Caco-2 (cell line): ENCODE data around the gene SLC14A1. TPM values are rescaled to one million over a fixed set of nuclear protein-coding genes. Genes with fewer than 3 reads are reported as not detected.

Experiments used
- BruUV-seq: library from RNA; stranded (reverse); fragments of 400-500 nt; replicated peaks from 2 replicates; lab custom pipeline; 2021; lab: Mats Ljungman, UMichigan
- CTCF ChIA-PET: fragments of 300-600 bp; sonication (Branson Sonifier 250); formaldehyde crosslinking; loops from one replicate; lab custom pipeline; 2022; ENCODE audit warnings: antibody characterized with exemption; lab: Charles Lee
- POLR2A ChIA-PET: fragments of 300-600 bp; sonication (Branson Sonifier 250); formaldehyde crosslinking; loops from one replicate; lab custom pipeline; 2022; ENCODE audit warnings: antibody characterized with exemption; lab: Charles Lee
- DNase-seq, 2 experiments: peaks; one replicate each; pipeline versions ENCODE4 v3.0.0 to v3.0.0-alpha.2; 2020 to 2022
- H3K27me3 ChIP-seq: replicated peaks from 2 replicates; pipeline ENCODE4 v1.6.0; 2011; ENCODE audit warnings: low read length; ENCODE audit not compliant: control insufficient read depth, insufficient read depth
- H3K36me3 ChIP-seq: 2 replicates; pipeline ENCODE4 v1.5.1; 2011; ENCODE audit warnings: low read length; ENCODE audit not compliant: control insufficient read depth, insufficient read depth
- H3K4me1 ChIP-seq: fragments of 250-450 bp; sonication (Bioruptor Pico); 2 replicates; pipeline ENCODE4 v1.5.1; 2020; ENCODE audit warnings: mild to moderate bottlenecking
- H3K4me3 ChIP-seq: 2 replicates; pipeline ENCODE4 v1.5.1; 2011; ENCODE audit warnings: low read depth, mild to moderate bottlenecking, control low read depth, low read length
- H3K9me3 ChIP-seq: fragments of 250-450 bp; sonication (Bioruptor Pico); 2 replicates; pipeline ENCODE4 v1.5.1; 2020; ENCODE audit warnings: mild to moderate bottlenecking, moderate library complexity
- H3K27ac Mint-ChIP-seq: one replicate; pipeline ENCODE4 v1.8.0; 2022; ENCODE audit warnings: mixed read lengths; ENCODE audit not compliant: unreplicated experiment
- H3K27me3 Mint-ChIP-seq: one replicate; pipeline ENCODE4 v1.8.0; 2022; ENCODE audit warnings: mixed read lengths; ENCODE audit not compliant: insufficient read depth, unreplicated experiment
- H3K36me3 Mint-ChIP-seq: one replicate; pipeline ENCODE4 v1.8.0; 2022; ENCODE audit warnings: mild to moderate bottlenecking, mixed read lengths; ENCODE audit not compliant: insufficient read depth, unreplicated experiment
- H3K4me1 Mint-ChIP-seq: one replicate; pipeline ENCODE4 v1.8.0; 2022; ENCODE audit warnings: low read depth, mixed read lengths; ENCODE audit not compliant: unreplicated experiment
- H3K4me3 Mint-ChIP-seq: one replicate; pipeline ENCODE4 v1.8.0; 2022; ENCODE audit warnings: mild to moderate bottlenecking, moderate library complexity, mixed read lengths; ENCODE audit not compliant: unreplicated experiment
- H3K9me3 Mint-ChIP-seq: one replicate; pipeline ENCODE4 v1.8.0; 2022; ENCODE audit warnings: mixed read lengths; ENCODE audit not compliant: unreplicated experiment
- CTCF ChIP-seq, 2 experiments: fragments of 200-600 bp in 1 of 2; IDR thresholded peaks; 1 replicate in 1 of 2; 2 replicates in 1 of 2; pipeline versions ENCODE4 v1.5.1 to v1.8.0; 2011 to 2022; ENCODE audit warnings: antibody characterized with exemption in 1 of 2, control low read depth in 1 of 2, inconsistent platforms in 1 of 2, low read depth in 1 of 2, low read length in 1 of 2, mild to moderate bottlenecking in 1 of 2, moderate library complexity in 1 of 2; ENCODE audit not compliant: insufficient read depth in 1 of 2, severe bottlenecking in 1 of 2, unreplicated experiment in 1 of 2
- intact Hi-C: fragments of 100-400 bp; cut with micrococcal nuclease; formaldehyde crosslinking; loops from one replicate; pipeline ENCODE4 v1.10.0; 2022; ENCODE audit not compliant: unreplicated experiment
- total RNA-seq: library from RNA; stranded (reverse); gene quantifications from 2 replicates; pipeline ENCODE4 v1.2.3, GENCODE V29; 2022

Gene SLC14A1
- total RNA-seq, 1 experiment from 2014 or later = not detected

GRCh38 chr18:45752681-45753080, 28.7 kb downstream of the SLC14A1 start:
- Histone ChIP-seq H3K4me1 (no peaks in the 10 kb centered on the region), H3K36me3 (no peaks in the 10 kb centered on the region), H3K27me3 (no peaks in the 10 kb centered on the region), H3K9me3 (no peaks in the 10 kb centered on the region), H3K4me3 (no peak overlapping the region)
- ChIA-PET POLR2A (no interaction called here), CTCF (no interaction called here)
- TF ChIP-seq CTCF (IDR thresholded peaks at IDR 0.05; ENCODE audit: insufficient read depth in 1 of 2, low read depth in 1 of 2, low read length in 1 of 2, severe bottlenecking in 1 of 2, unreplicated experiment in 1 of 2) = no peak
- Mint-ChIP-seq H3K4me3 (no peak overlapping the region), H3K27me3 (no peaks in the 10 kb centered on the region), H3K36me3 (no peaks in the 10 kb centered on the region), H3K9me3 (peaks cover 8% of the 10 kb centered on the region), H3K4me1 (no peaks in the 10 kb centered on the region), H3K27ac (no peak overlapping the region)
- DNase-seq = no peak
- intact Hi-C loops = no loop called here
- no TSS peak for BruUV-seq

DNA sequence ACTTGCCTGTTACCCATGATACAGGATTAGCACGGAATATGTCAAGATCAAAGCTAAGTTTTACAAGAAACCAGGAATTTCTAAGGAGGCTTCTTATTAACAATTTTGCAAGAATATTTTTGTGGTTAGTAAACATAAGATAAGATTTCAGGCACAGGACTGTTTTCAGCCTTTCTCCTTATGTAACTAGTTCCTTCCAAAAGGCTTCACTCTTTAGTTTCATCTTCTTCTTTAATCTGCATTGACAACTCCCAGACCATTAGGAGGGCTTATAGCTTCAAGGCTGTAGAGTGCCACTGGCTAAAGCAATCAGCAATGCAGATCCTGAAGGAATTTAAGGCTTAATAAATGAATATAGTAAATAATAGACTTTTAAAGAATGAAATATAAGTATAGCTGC, 29.3 kb downstream of the SLC14A1 start:
- TF ChIP-seq CTCF (IDR thresholded peaks at IDR 0.05; ENCODE audit: insufficient read depth in 1 of 2, low read depth in 1 of 2, low read length in 1 of 2, severe bottlenecking in 1 of 2, unreplicated experiment in 1 of 2) = no peak
- CTCF ChIA-PET = no interaction called here

GRCh38 chr18:45755934-45756333, 32.0 kb downstream of the SLC14A1 start:
- ChIA-PET CTCF (no interaction called here), POLR2A (no interaction called here)
- Histone ChIP-seq H3K4me1 (no peaks in the 10 kb centered on the region), H3K4me3 (no peak overlapping the region), H3K9me3 (no peaks in the 10 kb centered on the region), H3K36me3 (no peaks in the 10 kb centered on the region), H3K27me3 (no peaks in the 10 kb centered on the region)
- intact Hi-C loops = no loop called here
- no peak for DNase-seq
- no TSS peak for BruUV-seq
- Mint-ChIP-seq H3K9me3 (peaks cover 8% of the 10 kb centered on the region), H3K27ac (no peak overlapping the region), H3K27me3 (no peaks in the 10 kb centered on the region), H3K4me1 (peaks cover 7% of the 10 kb centered on the region), H3K36me3 (no peaks in the 10 kb centered on the region), H3K4me3 (no peak overlapping the region)
- TF ChIP-seq CTCF (IDR thresholded peaks at IDR 0.05; ENCODE audit: insufficient read depth in 1 of 2, low read depth in 1 of 2, low read length in 1 of 2, severe bottlenecking in 1 of 2, unreplicated experiment in 1 of 2) = no peak

More for the DNA sequence above, 29.3 kb downstream of the SLC14A1 start:
- no peak for DNase-seq
- H3K9me3 ChIP-seq = no peaks in the 10 kb centered on the region
- Mint-ChIP-seq H3K36me3 (no peaks in the 10 kb centered on the region), H3K27ac (no peak overlapping the region), H3K9me3 (peaks cover 8% of the 10 kb centered on the region), H3K27me3 (no peaks in the 10 kb centered on the region), H3K4me3 (no peak overlapping the region), H3K4me1 (no peaks in the 10 kb centered on the region)
- no peaks in the 10 kb centered on the region for H3K4me1 ChIP-seq
- intact Hi-C loops = no loop called here
- no peak overlapping the region for H3K4me3 ChIP-seq
- no peaks in the 10 kb centered on the region for H3K36me3 ChIP-seq
- no peaks in the 10 kb centered on the region for H3K27me3 ChIP-seq
- BruUV-seq = no TSS peak
- POLR2A ChIA-PET = no interaction called here
